NOMO-1 treated with DMSO at 0.1 percent for 48 hours (cell line): ENCODE measurements around the gene ZNF629.
"Not testable (repeated sequence)": the region's sequence is repeated elsewhere in the genome, so short reads cannot be mapped to it uniquely, and the experiment has no call there.

Experiments used
- DNase-seq: peaks from one replicate; lab custom pipeline; 2025; ENCODE audit not compliant: unreplicated experiment; lab: John Stamatoyannopoulos, UW

ZNF629 gene

GRCh38 chr16:30786936-30787612 lies at the start of gene ZNF629:
Gene ZNF629, minus strand, starts transcription at chr16:30787205. Its CDS starts 2,723 bp downstream, at chr16:30784482.
- peak; percentile 47 for DNase-seq

- no peak for DNase-seq
Measured at GRCh38 chr16:30834130-30834740, 47.2 kb upstream of the ZNF629 start.

- DNase-seq = no peak
Measured at GRCh38 chr16:30830072-30830417, 43.0 kb upstream of the ZNF629 start.

- DNase-seq = no peak
Measured at GRCh38 chr16:30829130-30830071, 42.4 kb upstream of the ZNF629 start.

- DNase-seq = no peak
Measured at GRCh38 chr16:30821891-30822290, 34.9 kb upstream of the ZNF629 start.

- DNase-seq = not testable (repeated sequence)
Measured at GRCh38 chr16:30821441-30821840, 34.4 kb upstream of the ZNF629 start.

- no peak for DNase-seq
Measured at GRCh38 chr16:30820952-30821421, 34.0 kb upstream of the ZNF629 start.

GRCh38 chr16:30816769-30817168 lies 29.8 kb upstream of the ZNF629 start:
- DNase-seq = no peak

- peak; percentile 14 for DNase-seq
Measured at GRCh38 chr16:30813821-30814189, 26.8 kb upstream of the ZNF629 start.

GRCh38 chr16:30809675-30810074 lies 22.7 kb upstream of the ZNF629 start:
- not testable (repeated sequence) for DNase-seq

GRCh38 chr16:30808890-30809426 lies 22.0 kb upstream of the ZNF629 start:
- DNase-seq = peak; percentile 29

- DNase-seq = peak; percentile 77
Measured at GRCh38 chr16:30808146-30808545, 21.1 kb upstream of the ZNF629 start.

- DNase-seq = peak; percentile 56
Measured at GRCh38 chr16:30805370-30806169, 18.6 kb upstream of the ZNF629 start.

- DNase-seq = peak; percentile 24
Measured at GRCh38 chr16:30805056-30805369, 18.0 kb upstream of the ZNF629 start.

GRCh38 chr16:30802936-30803335 lies 15.9 kb upstream of the ZNF629 start:
- peak; percentile 2 for DNase-seq

GRCh38 chr16:30797670-30798309 lies 10.8 kb upstream of the ZNF629 start:
- no peak for DNase-seq

GRCh38 chr16:30794634-30795033 lies 7.6 kb upstream of the ZNF629 start:
- no peak for DNase-seq

GRCh38 chr16:30793508-30794069 lies 6.6 kb upstream of the ZNF629 start:
- no peak for DNase-seq

GRCh38 chr16:30787613-30788378 lies 791 bp upstream of the ZNF629 start:
- DNase-seq = no peak
